HG03066 (cell line): Measurements from ENCODE around the gene PBXIP1.
"Not testable (repeated sequence)": the region's sequence is repeated elsewhere in the genome, so short reads cannot be mapped to it uniquely, and the experiment has no call there.

ENCODE experiments used
- ATAC-seq: cut with Tn5 transposase; IDR thresholded peaks from one replicate; pipeline ENCODE4 v1.9.1; 2021; ENCODE audit warnings: low read depth; ENCODE audit not compliant: unreplicated experiment

The PBXIP1 gene

GRCh38 chr1:154938604-154939399 is 17.1 kb downstream of the PBXIP1 start:
- ATAC-seq = no peak

GRCh38 chr1:154937988-154938386 is 17.9 kb downstream of the PBXIP1 start:
- ATAC-seq = no peak

DNA sequence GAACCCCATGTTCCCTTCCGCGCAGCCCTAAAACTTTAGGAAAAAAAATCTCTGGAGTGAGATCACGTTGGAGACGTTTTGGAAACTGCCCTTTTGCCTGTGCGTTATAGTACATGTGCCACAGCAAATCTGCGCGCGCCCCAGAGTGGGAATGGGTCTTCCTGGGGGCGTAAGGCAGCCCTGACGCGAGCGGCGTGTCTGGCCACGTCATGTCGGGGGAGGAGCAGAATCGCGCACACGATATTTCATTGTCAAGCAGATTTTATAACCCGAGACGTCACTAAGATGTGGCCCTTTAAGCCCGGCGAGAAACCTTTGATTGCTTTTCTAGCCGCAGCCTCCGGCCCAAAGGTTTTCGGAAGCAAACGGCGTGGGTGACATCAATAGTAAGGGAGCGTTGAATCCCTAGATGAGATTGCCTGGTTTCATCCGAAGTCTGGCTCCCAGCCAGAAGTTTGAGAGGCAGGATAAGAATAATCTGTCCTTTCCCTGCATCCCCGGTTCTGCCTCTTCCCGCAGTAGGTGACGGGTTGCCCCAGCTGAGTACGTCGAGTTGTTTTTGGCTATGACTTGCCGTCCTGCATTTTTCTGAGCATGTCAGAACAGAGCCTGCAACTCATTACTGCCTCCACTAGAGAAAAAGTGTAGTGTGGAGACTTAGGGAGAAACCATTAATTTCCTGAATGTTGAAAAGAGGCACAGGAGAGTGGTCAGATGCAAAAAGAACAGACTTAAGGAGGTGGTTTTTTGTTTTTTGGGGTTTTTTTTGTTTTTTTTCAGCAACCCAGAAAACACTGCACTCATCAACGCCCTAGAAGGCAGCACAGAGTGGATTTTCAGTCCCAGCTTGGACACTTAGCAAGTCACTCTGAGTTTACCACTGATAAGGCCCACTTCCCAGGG is 18.6 kb downstream of the PBXIP1 start:
- ATAC-seq = peak; percentile 51

GRCh38 chr1:154936555-154937084 is 19.3 kb downstream of the PBXIP1 start, which contains the start of gene PMVK:
Gene PMVK, minus strand, starts transcription at chr1:154936719. Its CDS starts 34 bp downstream, at chr1:154936685.
- ATAC-seq = peak; percentile 68

- ATAC-seq = no peak
Measured at GRCh38 chr1:154935749-154936554, 19.9 kb downstream of the PBXIP1 start.

DNA sequence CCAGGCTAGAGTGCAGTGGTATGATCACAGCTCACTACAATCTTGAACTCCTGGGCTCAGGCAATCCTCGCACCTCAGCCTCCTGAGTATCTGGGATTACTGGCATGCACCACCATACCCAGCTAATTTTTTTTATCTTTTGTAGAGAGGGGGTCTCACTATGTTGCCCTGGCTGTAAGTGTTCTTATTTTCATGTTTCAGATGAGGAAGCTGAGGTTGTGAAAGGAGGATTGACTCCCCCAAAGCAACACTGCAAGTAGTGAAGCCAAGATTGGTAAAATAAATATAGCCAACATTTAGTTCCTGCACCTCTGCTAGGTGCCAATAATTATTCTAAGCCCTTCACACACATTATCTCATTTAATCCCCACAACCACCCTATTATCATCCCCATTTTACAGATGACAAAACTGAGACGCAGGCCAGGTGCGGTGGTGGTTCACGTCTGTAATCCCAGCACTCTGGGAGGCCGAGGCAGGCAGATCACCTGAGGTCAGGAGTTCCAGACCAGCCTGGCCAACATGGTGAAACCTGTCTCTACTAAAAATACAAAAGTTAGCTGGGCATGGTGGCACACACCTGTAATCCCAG is 21.4 kb downstream of the PBXIP1 start:
- ATAC-seq = no peak

GRCh38 chr1:154931940-154932487 is 23.9 kb downstream of the PBXIP1 start:
- no peak for ATAC-seq

DNA sequence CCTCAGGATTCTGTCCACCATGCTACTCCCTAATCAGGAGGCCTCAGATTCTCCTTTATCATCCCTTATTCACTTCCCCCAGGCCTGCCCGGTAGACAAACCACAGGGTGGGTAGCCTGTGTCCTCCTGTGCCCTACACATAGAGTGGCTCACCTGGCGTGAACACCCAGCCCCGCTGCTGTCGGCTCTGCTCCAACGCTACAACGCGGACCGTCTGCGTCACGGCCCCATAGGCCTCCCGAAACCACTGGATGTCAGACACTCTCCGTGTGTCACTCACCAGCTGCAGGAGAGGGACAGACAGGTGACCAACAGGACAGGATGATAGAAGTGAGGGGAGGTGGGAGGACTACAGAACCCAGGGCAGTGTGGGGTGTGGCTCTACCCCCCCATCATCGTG is 29.7 kb downstream of the PBXIP1 start:
- ATAC-seq = no peak

DNA sequence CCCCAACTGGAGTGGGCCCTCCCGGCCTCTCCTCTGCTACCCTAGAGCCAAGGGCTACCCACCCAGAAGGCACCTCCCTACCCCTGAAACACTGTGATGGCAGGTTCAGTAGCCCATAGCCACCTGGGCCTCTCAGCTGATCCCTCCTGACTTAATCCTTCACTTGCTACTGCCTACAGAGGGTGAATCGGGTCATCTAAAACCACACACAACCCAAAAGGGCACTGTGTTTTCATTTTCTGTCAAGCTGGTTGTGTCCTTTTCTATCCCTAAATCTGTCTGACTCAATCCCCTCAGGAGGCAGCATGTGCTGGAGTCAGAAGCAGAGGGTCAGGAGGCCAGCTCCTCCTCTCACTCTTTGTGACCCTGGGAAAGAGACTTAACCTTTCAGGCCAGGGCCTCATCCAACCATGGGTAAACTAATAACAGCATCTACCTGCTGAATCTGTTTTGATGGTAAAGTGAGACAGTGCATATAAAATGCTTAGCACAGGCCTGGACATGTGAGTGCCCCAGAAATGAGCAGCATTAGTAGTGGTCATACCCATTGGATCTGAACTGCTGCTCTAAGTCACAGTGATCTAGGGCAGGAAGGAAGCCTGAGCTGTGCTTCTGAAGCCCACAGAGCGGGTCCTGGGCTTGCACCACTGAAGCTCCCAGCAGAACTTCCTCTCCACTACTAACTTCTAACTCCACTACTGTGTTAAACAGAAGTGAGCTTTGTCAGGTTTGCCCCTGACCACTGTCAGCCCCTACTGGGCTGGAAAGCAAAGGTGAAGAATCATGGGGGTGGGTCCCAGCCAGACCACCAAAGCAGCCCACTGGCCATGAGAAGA is 30.3 kb downstream of the PBXIP1 start:
- ATAC-seq = no peak

GRCh38 chr1:154923695-154924094 is 32.2 kb downstream of the PBXIP1 start:
- no peak for ATAC-seq

DNA sequence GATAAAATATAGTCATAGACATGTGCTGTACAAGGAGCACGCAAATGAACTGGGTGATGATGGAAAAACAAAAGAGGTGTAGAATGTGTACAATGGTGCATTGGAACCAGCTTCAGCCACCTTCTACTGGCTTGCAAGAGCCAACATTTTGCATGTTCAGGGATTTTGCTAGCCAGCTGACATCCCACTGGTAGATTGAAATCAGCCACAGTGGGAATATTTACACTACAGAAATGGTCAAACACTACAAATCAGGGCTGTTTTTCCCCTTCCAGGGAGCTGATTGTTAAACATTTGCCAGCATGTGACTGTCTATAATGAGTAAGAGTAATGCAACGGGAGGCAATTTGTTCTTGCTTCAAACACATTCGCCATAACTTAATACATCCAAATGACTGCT is 42.6 kb downstream of the PBXIP1 start:
- no peak for ATAC-seq

GRCh38 chr1:154912755-154913154 is 43.1 kb downstream of the PBXIP1 start:
- ATAC-seq = no peak

DNA sequence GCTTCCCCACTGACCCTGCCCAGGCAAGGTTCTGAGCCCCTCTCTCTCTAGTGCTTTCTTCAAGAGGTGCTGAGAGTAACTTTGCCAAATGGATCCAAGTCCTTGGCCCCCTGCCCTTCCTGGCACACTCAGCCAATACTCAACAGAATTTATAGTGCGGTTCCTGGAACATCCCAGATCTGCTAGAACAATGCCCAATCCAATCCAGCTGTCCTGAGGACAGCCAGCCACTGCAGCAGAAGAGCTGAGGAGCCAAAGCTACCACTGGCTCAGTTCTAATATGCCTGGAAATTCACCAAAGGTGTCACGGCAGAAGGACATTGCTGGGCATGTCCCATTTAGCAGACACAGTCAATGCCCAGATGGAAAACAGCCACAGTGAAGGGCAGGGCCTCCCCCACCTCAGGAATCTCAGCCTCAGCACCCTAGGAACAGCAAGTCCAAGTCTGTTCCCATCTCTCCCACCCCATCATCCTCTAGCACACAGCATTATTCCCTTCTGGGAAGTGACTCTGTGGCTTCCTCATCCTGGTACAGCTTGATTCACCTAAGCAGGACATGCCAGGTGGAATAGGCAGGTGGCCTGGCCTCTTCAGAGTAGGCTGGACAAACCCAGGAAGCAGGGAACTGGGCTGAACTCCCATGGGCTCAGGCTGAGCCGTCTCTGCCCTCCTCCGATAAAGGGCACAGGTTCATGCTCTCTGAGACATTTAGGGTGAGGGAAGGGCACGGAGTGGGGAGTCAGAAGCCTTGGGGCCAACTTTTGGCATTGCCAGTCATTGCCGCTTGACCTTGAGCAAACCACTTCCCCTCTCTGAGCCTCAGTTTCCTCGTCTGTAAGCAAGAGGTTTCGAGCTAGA is 44.0 kb downstream of the PBXIP1 start:
- no peak for ATAC-seq

- no peak for ATAC-seq
Measured at GRCh38 chr1:154910851-154911250, 45.0 kb downstream of the PBXIP1 start.

- no peak for ATAC-seq
Measured at GRCh38 chr1:154908937-154909336, 47.0 kb downstream of the PBXIP1 start.

- ATAC-seq = not testable (repeated sequence)
Measured at GRCh38 chr1:154908129-154908528, 47.8 kb downstream of the PBXIP1 start.

DNA sequence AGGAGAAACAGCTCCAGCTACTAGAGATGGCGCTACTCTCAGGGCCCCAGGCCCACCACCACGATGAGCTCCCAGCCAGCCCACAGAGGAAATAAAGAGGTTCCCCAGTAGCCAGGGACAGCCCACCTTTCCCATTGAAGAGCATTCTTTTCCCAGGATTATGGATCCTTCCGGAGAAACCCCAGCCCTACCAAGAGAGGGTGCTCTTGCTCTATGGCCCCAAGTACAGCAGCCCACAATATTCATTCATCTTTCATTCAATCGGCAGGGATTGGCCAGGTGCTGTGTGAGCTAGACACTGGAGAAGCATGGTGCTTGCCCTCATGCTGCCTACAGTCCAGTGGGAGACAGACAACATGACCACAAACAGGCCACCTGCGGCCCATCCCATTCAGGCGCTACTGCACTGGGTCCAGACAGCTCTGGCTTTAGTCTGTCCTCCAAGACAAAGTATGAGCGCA is 49.2 kb downstream of the PBXIP1 start:
- no peak for ATAC-seq
